HG03108 (cell line): ENCODE data around the gene EVC2.

Experiments used
- ATAC-seq: cut with Tn5 transposase; IDR thresholded peaks from one replicate; pipeline ENCODE4 v1.9.1; 2021; ENCODE audit warnings: moderate library complexity; ENCODE audit not compliant: unreplicated experiment

EVC2 gene

DNA sequence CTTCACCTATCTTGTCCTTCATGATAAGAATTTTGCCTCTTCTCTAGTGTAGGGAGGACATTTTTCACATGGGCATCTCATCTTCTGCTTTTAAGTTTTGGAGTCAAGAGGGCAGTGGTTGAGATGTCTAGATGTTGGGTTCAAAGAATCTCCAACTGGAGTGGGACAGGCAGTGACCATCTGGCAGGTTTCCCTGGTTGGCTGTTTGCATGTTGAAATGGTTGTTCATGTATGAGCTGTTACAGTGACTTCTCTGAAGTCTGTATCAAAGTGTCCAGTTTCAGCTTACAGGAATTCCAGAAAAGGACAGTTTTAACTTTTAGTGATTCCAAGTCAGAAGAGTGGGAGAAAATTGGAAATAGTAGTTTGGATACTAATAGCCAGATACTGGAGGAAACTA, 192.7 kb downstream of the EVC2 start:
- no peak for ATAC-seq
